SK-N-SH treated with all-trans-retinoic acid at 6 μM for 48 hours (cell line): Measurements from ENCODE around the gene RTN4RL2.

Experiments
- CREB5 ChIP-seq: fragments of 250-450 bp; sonication (Bioruptor Pico); IDR thresholded peaks from 2 replicates; pipeline ENCODE4 v1.5.1; 2020; ENCODE audit warnings: low read depth, mild to moderate bottlenecking, moderate library complexity
- CSDC2 ChIP-seq: fragments of 250-450 bp; sonication (Bioruptor Pico); IDR thresholded peaks from 2 replicates; pipeline ENCODE4 v1.5.0; 2020; ENCODE audit warnings: mild to moderate bottlenecking, moderate library complexity
- ESRRG ChIP-seq: fragments of 250-450 bp; sonication (Bioruptor Pico); IDR thresholded peaks from 2 replicates; pipeline ENCODE4 v1.6.1; 2021; ENCODE audit warnings: mild to moderate bottlenecking
- ISL1 ChIP-seq: fragments of 250-450 bp; sonication (Bioruptor Pico); IDR thresholded peaks from 2 replicates; pipeline ENCODE4 v2.1.2; 2022; ENCODE audit warnings: mild to moderate bottlenecking, moderate library complexity
- PPARA ChIP-seq: fragments of 250-450 bp; sonication (Bioruptor Pico); IDR thresholded peaks from 2 replicates; pipeline ENCODE4 v1.5.0; 2020; ENCODE audit warnings: mild to moderate bottlenecking, borderline replicate concordance
- RARB ChIP-seq: fragments of 250-450 bp; sonication (Bioruptor Pico); IDR thresholded peaks from 2 replicates; pipeline ENCODE4 v1.8.0; 2021; ENCODE audit warnings: mild to moderate bottlenecking, moderate library complexity
- TCF4 ChIP-seq: fragments of 250-450 bp; sonication (Bioruptor Pico); IDR thresholded peaks from 2 replicates; pipeline ENCODE4 v1.8.0; 2021; ENCODE audit warnings: mild to moderate bottlenecking, moderate library complexity, borderline replicate concordance
- TOX ChIP-seq: fragments of 250-450 bp; sonication (Bioruptor Pico); IDR thresholded peaks from 2 replicates; pipeline ENCODE4 v1.8.0; 2021; ENCODE audit warnings: mild to moderate bottlenecking, moderate library complexity, borderline replicate concordance
- ZFP30 ChIP-seq: fragments of 450-650 bp; formaldehyde crosslinking; IDR thresholded peaks from 2 replicates; pipeline ENCODE4 v1.5.0; 2022; ENCODE audit warnings: mild to moderate bottlenecking, moderate library complexity
- ZNF8 ChIP-seq: fragments of 450-650 bp; formaldehyde crosslinking; IDR thresholded peaks from 2 replicates; pipeline ENCODE4 v1.5.0; 2020; ENCODE audit warnings: mild to moderate bottlenecking, moderate library complexity
- TF ChIP-seq, protein P1 (sequence below): fragments of 250-450 bp; sonication (Bioruptor Pico); IDR thresholded peaks from 2 replicates; pipeline ENCODE4 v1.8.0; 2020; ENCODE audit warnings: mild to moderate bottlenecking, moderate library complexity, borderline replicate concordance

DNA sequence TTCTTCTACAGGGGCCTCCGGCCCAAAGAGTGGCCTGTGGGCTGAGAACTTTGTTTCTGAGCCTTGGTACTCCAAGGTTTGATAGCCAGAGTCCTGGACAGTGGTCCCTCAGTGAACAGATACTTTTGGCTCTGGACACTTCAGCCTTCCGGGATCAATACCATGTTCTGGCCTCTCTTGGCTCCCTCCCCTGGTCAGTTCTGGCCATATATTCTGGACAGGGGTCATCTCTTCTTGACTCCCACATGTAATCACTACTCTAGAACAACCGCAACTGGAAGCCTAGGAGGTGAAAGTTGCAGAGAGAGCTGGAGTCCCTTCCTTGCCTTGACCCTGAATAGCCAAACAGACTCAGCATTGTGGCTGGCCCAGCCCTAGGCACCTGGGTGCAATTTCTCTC, 2.3 kb downstream of the RTN4RL2 start:
- TF ChIP-seq CSDC2 (no peak), ESRRG (CRISPR knock-in tag) (no peak), CREB5 (CRISPR knock-in tag) (no peak), ZNF8 (no peak), TOX (CRISPR knock-in tag) (no peak), TCF4 (CRISPR knock-in tag) (no peak), PPARA (CRISPR knock-in tag) (no peak), ISL1 (CRISPR knock-in tag) (no peak), ZFP30 (CRISPR knock-in tag) (no peak), RARB (CRISPR knock-in tag) (no peak)
- TF ChIP-seq, protein P1, sequence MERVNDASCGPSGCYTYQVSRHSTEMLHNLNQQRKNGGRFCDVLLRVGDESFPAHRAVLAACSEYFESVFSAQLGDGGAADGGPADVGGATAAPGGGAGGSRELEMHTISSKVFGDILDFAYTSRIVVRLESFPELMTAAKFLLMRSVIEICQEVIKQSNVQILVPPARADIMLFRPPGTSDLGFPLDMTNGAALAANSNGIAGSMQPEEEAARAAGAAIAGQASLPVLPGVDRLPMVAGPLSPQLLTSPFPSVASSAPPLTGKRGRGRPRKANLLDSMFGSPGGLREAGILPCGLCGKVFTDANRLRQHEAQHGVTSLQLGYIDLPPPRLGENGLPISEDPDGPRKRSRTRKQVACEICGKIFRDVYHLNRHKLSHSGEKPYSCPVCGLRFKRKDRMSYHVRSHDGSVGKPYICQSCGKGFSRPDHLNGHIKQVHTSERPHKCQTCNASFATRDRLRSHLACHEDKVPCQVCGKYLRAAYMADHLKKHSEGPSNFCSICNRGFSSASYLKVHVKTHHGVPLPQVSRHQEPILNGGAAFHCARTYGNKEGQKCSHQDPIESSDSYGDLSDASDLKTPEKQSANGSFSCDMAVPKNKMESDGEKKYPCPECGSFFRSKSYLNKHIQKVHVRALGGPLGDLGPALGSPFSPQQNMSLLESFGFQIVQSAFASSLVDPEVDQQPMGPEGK (CRISPR knock-in tag), result no peak
